ENCODE measurements around the gene PDSS2. TPM values are rescaled to one million over a fixed set of nuclear protein-coding genes. Genes with fewer than 3 reads are reported as not detected.

The PDSS2 gene
- total and polyA plus RNA-seq, 2 of the 8 experiments (the other 6 are each of a cell fraction or from before 2014, with no cell fraction given): 10.7 to 16.1 TPM

- Histone ChIP-seq H3K14ac (ENCODE audit: insufficient read length) (no peak overlapping the region), H4K20me1 (replicated peaks in 1 of 2; ENCODE audit: control insufficient read depth in 1 of 2, insufficient read depth in 2 of 2, low read length in 2 of 2) (no peaks in the 10 kb centered on the region), H3K9ac (replicated peaks in 1 of 4; ENCODE audit: extremely low read depth in 1 of 4, low read depth in 3 of 4, low read length in 3 of 4) (no peak overlapping the region), H3K9me3 (ENCODE audit: insufficient read depth in 2 of 2, low read depth in 1 of 2, low read length in 1 of 2) (peaks cover 13 to 17% of the 10 kb centered on the region in 2 experiments), H2AK5ac (ENCODE audit: low read depth, low read length) (no peak overlapping the region), H3K4me2 (ENCODE audit: insufficient read depth in 1 of 2, low read depth in 2 of 2, low read length in 2 of 2) (no peak overlapping the region), H3K23me2 (ENCODE audit: low read depth, low read length) (no peaks in the 10 kb centered on the region), H2BK20ac (ENCODE audit: low read length) (no peak overlapping the region), H3K4me1 (replicated peaks in 1 of 4; ENCODE audit: control insufficient read depth in 3 of 4, insufficient read depth in 4 of 4, low read length in 3 of 4) (no peaks in the 10 kb centered on the region), H3K23ac (ENCODE audit: insufficient read length) (no peak overlapping the region), H3K79me2 (ENCODE audit: control insufficient read depth in 1 of 2, insufficient read depth in 2 of 2, low read length in 2 of 2) (peaks cover 0 to 12% of the 10 kb centered on the region in 2 experiments; a peak in 1 of 4 replicates), H3K79me1 (ENCODE audit: low read depth, low read length) (peaks cover 5% of the 10 kb centered on the region; the same call in 1 of the 2 replicates), H2AFZ (ENCODE audit: low read length) (no peak overlapping the region), H2BK5ac (ENCODE audit: low read depth, low read length) (no peak overlapping the region), H2BK120ac (replicated peaks; ENCODE audit: low read depth, low read length) (no peak overlapping the region), H3K4ac (replicated peaks; ENCODE audit: insufficient read length, low read depth, low read length) (no peak overlapping the region), H3K4me3 (ENCODE audit: extremely low read depth in 1 of 4, insufficient read depth in 2 of 4, low read depth in 3 of 4, low read length in 4 of 4) (no peak overlapping the region), H4K5ac (ENCODE audit: insufficient read length, low read depth, low read length) (no peak overlapping the region), H4K91ac (replicated peaks; ENCODE audit: insufficient read length, low read length) (no peak overlapping the region), H2BK12ac (ENCODE audit: low read depth, low read length) (no peak overlapping the region), H3K27ac (ENCODE audit: low read depth, low read length) (no peak overlapping the region), H3K36me3 (ENCODE audit: control insufficient read depth in 2 of 4, insufficient read depth in 4 of 4, low read length in 3 of 4) (no peaks in the 10 kb centered on the region; a peak in 1 of 8 replicates), H3K18ac (ENCODE audit: extremely low read depth, low read length) (no peak overlapping the region), H4K8ac (ENCODE audit: extremely low read depth, insufficient read depth, low read length) (no peak overlapping the region), H2BK15ac (ENCODE audit: low read length) (no peak overlapping the region), H3K27me3 (replicated peaks in 1 of 4; ENCODE audit: control insufficient read depth in 3 of 4, extremely low read depth in 1 of 4, insufficient read depth in 3 of 4, low read length in 3 of 4) (no peaks in the 10 kb centered on the region), H3K56ac (replicated peaks; ENCODE audit: insufficient read length, low read depth, low read length) (no peak overlapping the region)
- WGBS, 2 experiments (ENCODE audit: extremely low coverage in 1 of 2, insufficient coverage in 1 of 2, insufficient read length in 1 of 2, insufficient replicate concordance in 2 of 2, low coverage in 1 of 2, low lambda C conversion rate in 2 of 2, missing lambda C conversion rate in 1 of 2): 93% methylated on average over 7 of the region's 7 CpGs; no CpG with 5 or more reads in 1 of the 2 experiments
- ChIA-PET CTCF (ENCODE audit: partially characterized antibody) (interaction anchor here (0.9 to 1.4 kb wide), 2 partner anchors 125 to 212 kb away, joined by 3 to 4 read pairs; no protein-coding TSS in a partner anchor), POLR2A (ENCODE audit: partially characterized antibody) (interaction anchor here (2.3 kb wide), 1 partner anchor 15 kb away, joined by 6 read pairs; the partner anchor contains the start of gene PDSS2)
- FAIRE-seq (no peak), DNase-seq (ENCODE audit: low read depth in 1 of 2, low spot score in 2 of 2) (no peak)
- TF ChIP-seq FOSL1 (IDR thresholded peaks at IDR 0.05; ENCODE audit: insufficient read depth, low read depth, low read length) (no peak), CHD1 (IDR thresholded peaks at IDR 0.05; ENCODE audit: low read depth, low read length) (no peak), KDM5A (IDR thresholded peaks at IDR 0.05; ENCODE audit: low read length) (no peak), EZH2 (IDR thresholded peaks at IDR 0.05; ENCODE audit: low read depth, low read length, severe bottlenecking) (no peak), HDAC2 (IDR thresholded peaks at IDR 0.05; ENCODE audit: borderline replicate concordance in 1 of 2, low read depth in 2 of 2, low read length in 2 of 2) (no peak), EP300 (IDR thresholded peaks at IDR 0.05; ENCODE audit: borderline replicate concordance in 1 of 2, low read depth in 2 of 2, low read length in 2 of 2) (no peak), EGR1 (IDR thresholded peaks at IDR 0.05; ENCODE audit: borderline replicate concordance, low read depth, low read length) (no peak), CREB1 (IDR thresholded peaks at IDR 0.05) (no peak), POLR2A (IDR thresholded peaks at IDR 0.05; ENCODE audit: control extremely low read depth in 1 of 2, low read depth in 2 of 2, low read length in 2 of 2) (no peak), SUZ12 (IDR thresholded peaks at IDR 0.05; ENCODE audit: low read length) (no peak), SP2 (IDR thresholded peaks at IDR 0.05; ENCODE audit: low read length) (no peak), MAFK (IDR thresholded peaks at IDR 0.05; ENCODE audit: low read depth, low read length) (no peak), E2F6 (IDR thresholded peaks at IDR 0.05) (no peak)
Observed at GRCh38 chr6:107443608-107444267, 15.6 kb downstream of the PDSS2 start.
